GM18499 (cell line): ENCODE measurements around the gene ADAMTS4.
"Not testable (repeated sequence)": the region's sequence is repeated elsewhere in the genome, so short reads cannot be mapped to it uniquely, and the experiment has no call there.

ENCODE experiments used
- ATAC-seq: cut with Tn5 transposase; IDR thresholded peaks from one replicate; pipeline ENCODE4 v1.9.1; 2021; ENCODE audit warnings: moderate number of reproducible peaks; ENCODE audit not compliant: insufficient read depth, unreplicated experiment

The ADAMTS4 gene

DNA sequence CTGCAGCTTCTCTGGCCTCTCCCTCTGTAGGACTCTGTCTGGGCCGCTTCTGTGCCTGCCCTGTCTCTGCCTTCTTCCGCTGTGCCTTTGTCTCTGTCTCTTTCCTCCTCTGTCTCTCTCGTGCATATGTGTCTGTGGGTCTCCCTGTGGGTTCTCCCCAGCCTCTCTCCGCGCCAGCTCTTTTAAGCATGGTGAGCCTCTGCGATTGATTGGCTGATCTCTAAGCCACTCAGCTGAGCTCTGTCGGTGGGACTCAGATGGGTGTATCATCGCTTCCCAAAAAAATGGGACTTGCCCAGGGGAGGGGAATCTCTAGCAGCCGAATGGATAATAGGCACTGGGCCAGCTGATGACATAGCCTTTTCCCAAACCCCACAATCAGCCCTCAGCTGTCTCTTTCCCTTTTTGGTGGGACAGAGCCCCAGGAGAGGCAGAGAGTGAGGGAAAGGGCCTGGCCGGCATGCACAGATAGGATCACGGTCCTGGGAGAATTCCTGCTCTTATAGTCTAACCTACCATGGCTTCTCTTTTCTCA is at the start of gene ADAMTS4:
ADAMTS4 (minus strand) TSS at position 158 of the 535 bp plus-strand sequence. CDS start 427 bp downstream, outside the sequence.
- ATAC-seq = no peak

DNA sequence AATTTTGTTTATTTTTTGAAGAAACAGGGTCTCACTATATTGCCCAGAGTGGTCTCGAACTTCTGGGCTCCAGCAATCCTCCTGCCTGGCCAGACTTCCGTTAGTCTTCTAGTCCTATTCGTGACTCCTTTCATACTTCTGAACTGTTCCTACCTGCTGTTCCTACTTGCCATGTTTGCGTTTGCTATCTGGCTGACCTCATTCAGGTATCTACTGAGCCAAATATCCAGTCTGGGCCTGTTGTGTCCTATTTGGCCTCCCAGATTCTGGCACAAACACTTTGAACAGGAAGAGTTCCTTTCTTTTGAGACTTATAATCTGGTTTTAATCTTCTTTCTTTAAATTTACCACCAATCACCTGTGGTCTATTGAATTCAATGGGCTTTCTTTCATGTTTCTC is 46.0 kb upstream of the ADAMTS4 start:
- no peak for ATAC-seq

- no peak for ATAC-seq
Measured at GRCh38 chr1:161242313-161242712, 43.5 kb upstream of the ADAMTS4 start.

DNA sequence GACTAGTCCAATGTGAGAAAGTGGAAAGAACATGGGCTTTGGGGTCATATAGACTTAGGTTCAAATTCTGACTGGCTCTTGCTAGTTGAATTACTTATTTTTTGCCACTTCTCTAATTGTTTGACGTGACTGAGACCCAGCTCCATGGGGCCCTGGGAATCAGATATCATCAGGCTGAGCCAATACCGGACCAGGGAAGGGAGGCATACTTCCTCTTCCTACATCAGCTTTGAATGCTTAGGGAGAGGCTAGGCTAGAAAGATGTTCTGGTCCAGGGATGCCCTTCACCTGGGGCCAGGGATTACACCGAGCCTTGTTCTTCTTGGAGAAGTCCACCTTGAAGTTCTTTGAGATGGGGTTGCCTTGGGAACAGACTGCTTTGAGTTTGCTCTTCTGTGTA is 42.8 kb upstream of the ADAMTS4 start:
- ATAC-seq = no peak

DNA sequence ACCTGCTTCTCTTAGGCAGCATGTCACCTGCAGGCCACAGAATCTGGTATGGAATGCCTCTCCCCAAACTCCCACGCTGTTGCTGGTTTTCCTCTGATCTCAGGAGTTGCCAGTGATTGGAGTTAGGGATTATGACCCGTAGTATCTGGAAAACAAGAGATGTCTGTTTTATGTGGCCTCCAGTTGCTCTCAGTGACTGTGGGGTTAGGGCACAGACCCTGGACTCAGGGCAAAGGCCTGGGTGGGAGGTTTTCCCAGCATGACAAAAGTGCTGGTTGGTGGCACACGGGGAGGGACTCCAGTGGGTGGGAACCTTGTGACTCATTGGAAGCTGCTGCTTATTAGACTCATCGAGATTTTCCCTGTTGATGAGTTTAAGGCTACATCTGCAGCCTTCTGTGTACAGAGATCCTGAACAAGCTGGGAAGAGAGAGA is 39.2 kb upstream of the ADAMTS4 start, which contains the start of gene NR1I3:
NR1I3 (minus strand) TSS at position 165 of the 435 bp plus-strand sequence. CDS start 1,638 bp downstream, outside the sequence.
- no peak for ATAC-seq

DNA sequence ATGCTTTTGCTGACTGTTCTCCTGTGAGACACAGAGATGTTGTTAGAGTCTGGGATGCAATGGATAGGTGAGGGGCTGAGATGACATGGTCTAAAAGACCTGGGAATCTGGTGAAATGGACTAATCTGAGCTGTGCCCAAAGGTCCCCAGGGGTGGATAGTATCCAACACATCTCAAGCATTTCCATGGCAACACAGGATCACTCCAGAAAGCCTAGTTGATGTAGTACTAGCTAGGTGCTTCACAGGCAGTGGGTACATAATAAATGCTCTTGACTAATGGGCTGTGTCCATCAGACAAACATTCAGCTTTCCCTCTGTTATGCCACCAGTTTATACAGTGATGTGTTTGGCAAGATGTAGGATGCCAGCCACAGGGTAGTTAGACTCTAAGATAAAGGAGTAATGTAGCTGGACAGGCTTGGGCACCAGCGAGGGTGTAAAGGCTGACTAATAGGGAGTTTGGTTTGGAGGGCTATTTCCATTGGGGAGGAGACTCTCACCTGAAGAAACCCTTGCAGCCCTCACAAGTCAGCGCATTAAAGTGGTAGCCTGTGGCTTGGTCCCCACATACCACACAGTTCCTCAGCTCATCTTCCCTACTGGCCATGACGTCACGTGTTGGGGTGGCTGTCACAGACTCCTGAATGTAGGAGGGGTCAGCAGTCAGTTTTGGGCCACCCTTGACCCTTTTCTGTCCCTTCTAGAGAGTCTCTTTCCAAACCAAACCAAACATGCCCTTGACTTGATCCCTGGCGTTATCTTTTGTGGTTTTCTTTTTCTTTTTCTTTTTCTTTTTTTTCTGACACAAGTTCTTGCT is 37.3 kb upstream of the ADAMTS4 start:
- ATAC-seq = no peak

- no peak for ATAC-seq
Measured at GRCh38 chr1:161233102-161233501, 34.2 kb upstream of the ADAMTS4 start.

- ATAC-seq = no peak
Measured at GRCh38 chr1:161230762-161231161, 31.9 kb upstream of the ADAMTS4 start.

DNA sequence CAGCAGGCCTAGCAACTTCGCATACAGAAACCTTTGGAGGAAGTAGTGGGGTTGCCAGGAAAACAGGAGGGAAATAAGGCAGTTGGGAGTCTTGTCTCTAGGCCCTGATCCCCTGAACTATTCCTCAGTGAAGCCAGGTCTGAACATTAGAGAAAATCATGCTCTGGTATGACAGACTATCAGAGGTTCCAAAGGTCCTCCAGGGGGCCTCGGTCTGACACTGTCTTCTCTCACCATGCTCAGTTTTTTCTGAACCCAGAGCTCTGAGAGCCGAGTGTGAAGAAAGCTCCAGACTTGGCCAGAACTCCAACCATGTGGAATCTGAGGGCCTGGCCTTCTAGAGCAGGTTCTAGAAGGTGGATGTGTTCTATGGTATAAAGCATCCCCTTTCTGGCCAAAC is 31.0 kb upstream of the ADAMTS4 start:
- no peak for ATAC-seq

DNA sequence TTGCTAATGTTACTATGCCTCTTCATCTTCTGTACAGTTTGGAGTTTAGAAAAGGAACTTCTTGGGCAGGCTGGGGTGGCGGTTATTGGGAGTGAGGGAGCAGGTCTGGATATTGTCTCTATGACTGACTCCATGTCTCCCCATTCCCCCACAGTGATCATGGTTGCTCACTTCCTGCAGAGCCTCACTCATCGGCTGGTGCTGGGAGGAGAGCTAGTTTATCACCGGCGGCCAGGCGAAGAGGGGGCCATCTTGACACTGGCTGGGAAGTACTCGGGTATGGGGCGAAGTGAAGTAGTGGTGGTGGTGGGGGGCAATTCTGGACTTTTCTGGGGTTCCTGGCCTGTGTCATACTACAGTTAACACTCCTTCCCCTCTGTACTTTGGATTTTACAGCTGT is 29.2 kb upstream of the ADAMTS4 start:
- ATAC-seq = no peak

GRCh38 chr1:161227196-161227871 is 28.5 kb upstream of the ADAMTS4 start:
- ATAC-seq = no peak

- no peak for ATAC-seq
Measured at GRCh38 chr1:161226759-161227158, 27.9 kb upstream of the ADAMTS4 start.

DNA sequence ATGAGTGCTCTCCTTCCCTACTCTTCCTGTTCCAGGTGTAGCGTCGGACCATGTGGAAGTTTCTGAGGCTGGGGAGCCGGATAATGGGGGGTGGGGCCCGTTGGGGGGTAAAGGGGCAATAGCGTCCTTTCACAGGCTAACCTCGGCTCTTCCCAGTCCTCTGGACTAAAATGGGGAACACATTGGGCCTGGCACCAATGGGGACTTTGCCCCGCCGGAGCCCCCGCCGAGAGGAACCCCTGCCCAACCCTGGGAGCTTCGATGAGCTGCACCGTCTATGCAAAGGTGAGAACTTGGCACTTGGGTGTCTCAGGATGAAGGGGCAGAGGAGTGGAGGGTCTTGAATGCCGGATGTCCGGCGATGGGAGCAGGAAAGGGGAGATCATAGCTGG is 27.5 kb upstream of the ADAMTS4 start:
- no peak for ATAC-seq

GRCh38 chr1:161225534-161226319 is 26.9 kb upstream of the ADAMTS4 start, which contains the start of gene TOMM40L:
TOMM40L (plus strand) TSS chr1:161226060; CDS start chr1:161226490, 430 bp downstream.
- ATAC-seq = peak; percentile 92

- no peak for ATAC-seq
Measured at GRCh38 chr1:161225178-161225533, 26.3 kb upstream of the ADAMTS4 start.

GRCh38 chr1:161224695-161225087 is 25.8 kb upstream of the ADAMTS4 start:
- ATAC-seq = not testable (repeated sequence)

DNA sequence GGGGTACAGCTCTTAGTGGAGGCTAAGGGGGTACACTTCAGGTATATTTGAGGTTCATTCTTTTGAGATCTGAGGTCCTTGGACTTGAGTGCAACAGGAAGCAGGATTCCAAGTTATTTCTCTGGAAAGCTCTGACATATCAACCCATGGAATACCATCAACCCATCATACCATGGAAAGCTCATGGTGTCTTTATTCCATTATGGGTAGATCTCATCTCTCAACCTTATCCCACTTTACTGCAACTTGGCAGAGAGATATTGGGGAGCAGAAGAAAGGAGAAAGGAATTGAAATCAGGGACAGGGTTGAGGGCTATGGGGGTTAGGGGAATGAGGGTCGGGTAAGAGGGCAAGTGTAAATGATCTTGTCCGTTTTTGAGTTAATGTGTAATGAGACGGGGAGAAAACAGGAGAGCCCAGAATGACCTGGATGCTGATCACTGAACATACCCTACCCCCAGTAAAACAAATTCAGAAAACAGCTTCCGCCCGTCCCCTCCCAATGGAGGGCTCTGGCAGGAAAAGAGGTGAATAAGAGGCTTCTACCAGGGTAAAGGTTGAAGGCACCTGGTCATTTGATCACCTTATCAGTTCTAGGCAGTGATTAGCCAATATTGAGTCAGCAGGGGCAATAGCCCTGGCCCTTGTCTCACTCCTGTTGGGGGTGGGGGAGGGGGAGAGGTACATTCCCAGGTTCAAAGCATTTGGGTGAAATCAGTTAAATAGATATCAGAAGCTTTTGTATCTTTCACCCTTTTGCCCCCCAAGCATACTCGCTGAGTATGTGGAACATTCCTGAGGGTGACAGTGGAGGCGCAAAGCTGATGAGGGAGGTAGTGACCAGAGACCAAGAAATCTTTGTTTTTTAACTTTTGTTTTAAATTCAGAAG is 25.2 kb upstream of the ADAMTS4 start:
- no peak for ATAC-seq

DNA sequence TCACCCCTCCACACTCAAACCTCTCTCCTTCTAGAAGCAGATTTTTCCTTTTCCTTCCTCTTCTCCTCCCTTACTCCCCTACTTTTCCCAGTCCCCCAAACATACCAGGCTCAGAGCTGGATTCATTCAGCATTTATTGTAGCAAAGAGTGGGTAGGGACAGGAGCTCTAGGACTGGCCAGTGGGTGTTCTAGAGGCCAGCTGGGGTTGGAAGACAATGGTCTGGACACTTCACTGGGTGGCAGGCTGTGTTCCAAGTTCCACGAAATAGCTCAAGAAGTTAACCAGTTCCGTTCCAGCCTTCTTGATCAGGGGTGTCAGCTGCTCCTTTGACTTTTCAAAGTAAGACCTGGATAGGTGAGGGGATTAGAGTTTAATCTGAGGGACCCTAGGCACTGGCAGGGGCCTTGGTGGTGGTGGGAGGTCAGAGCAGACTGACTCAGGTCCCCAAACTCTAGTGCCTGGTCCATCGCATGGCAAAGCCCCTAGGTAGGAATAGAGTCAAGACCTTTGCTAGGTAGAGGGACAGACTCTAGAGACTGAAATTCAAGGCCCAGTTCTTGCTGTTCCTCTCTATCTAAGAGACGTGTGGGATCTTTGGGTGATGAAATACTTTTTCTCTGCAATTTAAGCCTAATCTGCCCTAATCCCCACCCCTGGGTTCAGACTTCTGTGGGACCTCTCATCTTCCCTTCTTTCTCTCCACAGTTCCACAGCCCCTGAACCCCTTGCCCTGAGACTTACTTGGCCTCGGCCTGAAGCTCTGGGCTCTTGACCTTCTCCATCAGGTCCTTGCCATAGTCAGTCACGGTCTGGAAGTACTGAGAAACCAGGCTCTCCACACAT is 23.5 kb upstream of the ADAMTS4 start:
- ATAC-seq = no peak

DNA sequence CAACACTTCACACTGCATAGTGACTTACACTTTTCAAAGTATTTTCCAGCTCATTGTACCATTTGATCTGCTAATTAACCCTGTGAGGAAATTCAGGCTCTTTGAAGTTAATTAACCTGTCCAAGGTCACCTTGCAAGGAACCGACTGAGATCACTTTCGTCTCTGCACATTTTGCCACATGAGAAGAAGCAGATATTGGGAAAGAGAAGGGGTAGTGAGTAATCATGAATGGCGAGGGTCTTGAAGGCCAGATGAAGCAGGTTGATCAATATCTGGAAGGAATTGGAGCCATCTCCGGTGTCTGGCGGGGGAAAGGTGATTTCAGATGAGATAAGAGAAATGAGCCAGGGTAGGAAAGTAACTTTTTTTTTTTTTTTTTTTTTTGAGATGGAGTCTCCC is 21.1 kb upstream of the ADAMTS4 start:
- ATAC-seq = no peak
